K562 (cell line): Measurements from ENCODE around the gene LRRC8C. TPM values are rescaled to one million over a fixed set of nuclear protein-coding genes. Genes with fewer than 3 reads are reported as not detected.

Experiments
- ATAC-seq: fragments of 200-7000 bp; cut with Tn5 transposase; 3 replicates; pipeline ENCODE4 v1.9.1; 2020; ENCODE audit warnings: moderate library complexity
- BruUV-seq: library from RNA; stranded (reverse); fragments of 400-500 nt; replicated peaks from 2 replicates; lab custom pipeline; 2021; lab: Mats Ljungman, UMichigan
- CTCF ChIA-PET: fragments of 300-600 bp; formaldehyde crosslinking; extraction: SDS; loops from one replicate; lab custom pipeline; 2021; ENCODE audit warnings: low intra/inter-chr PET ratio; lab: Yijun Ruan, JAX
- POLR2A ChIA-PET: fragments of 300-600, 350-650 bp; sonication (Branson Sonifier 250); formaldehyde crosslinking; extraction: SDS; loops from one replicate; lab custom pipeline; 2021; ENCODE audit warnings: antibody characterized with exemption, inconsistent platforms; lab: Yijun Ruan, JAX
- DNase-seq, 4 experiments: peaks; one replicate each; pipeline versions ENCODE4 v3.0.0 to v3.0.0-alpha.2; 2011 to 2018; ENCODE audit warnings: low spot score in 3 of 4, mixed read lengths in 3 of 4; ENCODE audit errors: extremely low read depth in 1 of 4
- FAIRE-seq: peaks from 2 replicates; lab custom pipeline; 2011; peaks lifted over from hg19 to GRCh38; lab: Jason Lieb, UNC
- H2AFZ ChIP-seq: 2 replicates; pipeline ENCODE4 v1.6.0; 2011; ENCODE audit warnings: low read depth, low read length, control low read depth, inconsistent platforms
- H3K27ac ChIP-seq: fragments of 200-600 bp; 3 replicates; pipeline ENCODE4 v1.8.0; 2011; ENCODE audit warnings: low read depth, mild to moderate bottlenecking, control low read depth, inconsistent platforms, low read length, moderate library complexity, mixed read lengths; ENCODE audit errors: extremely low read depth
- H3K27me3 ChIP-seq, 2 experiments: fragments of 300-600 bp in 1 of 2; 2 replicates in 1 of 2; 3 replicates in 1 of 2; pipeline versions ENCODE4 v1.6.0 to v1.8.0; 2011; ENCODE audit warnings: inconsistent platforms in 2 of 2, low read length in 2 of 2, mild to moderate bottlenecking in 1 of 2, mixed read lengths in 1 of 2, moderate library complexity in 1 of 2; ENCODE audit not compliant: control insufficient read depth in 2 of 2, insufficient read depth in 2 of 2
- H3K36me3 ChIP-seq: fragments of 300-600 bp; 3 replicates; pipeline ENCODE4 v1.8.0; 2011; ENCODE audit warnings: mild to moderate bottlenecking, low read length, inconsistent platforms; ENCODE audit not compliant: control insufficient read depth, insufficient read depth
- H3K4me1 ChIP-seq, 2 experiments: fragments of 200-600 bp in 1 of 2; replicated peaks in 1 of 2; 2 replicates in 1 of 2; 3 replicates in 1 of 2; pipeline versions ENCODE4 v1.5.1 to v1.8.0; 2011; ENCODE audit warnings: inconsistent platforms in 2 of 2, low read length in 2 of 2, mild to moderate bottlenecking in 1 of 2, mixed read lengths in 1 of 2, moderate library complexity in 1 of 2; ENCODE audit not compliant: control insufficient read depth in 2 of 2, insufficient read depth in 2 of 2
- H3K4me2 ChIP-seq: 2 replicates; pipeline ENCODE4 v1.6.1; 2011; ENCODE audit warnings: low read length, control low read depth, inconsistent platforms, mixed read lengths; ENCODE audit not compliant: insufficient read depth
- H3K4me3 ChIP-seq: fragments of 200-600 bp; sonication (generic), shearing (Covaris generic); 2 replicates; pipeline ENCODE4 v1.5.1; 2016; ENCODE audit warnings: control low read depth, inconsistent platforms
- H3K79me2 ChIP-seq: fragments of 200-600 bp; 3 replicates; pipeline ENCODE4 v1.8.0; 2011; ENCODE audit warnings: low read length, inconsistent platforms; ENCODE audit not compliant: control insufficient read depth, insufficient read depth
- H3K9ac ChIP-seq, 2 experiments: 2 replicates each; pipeline versions ENCODE4 v1.6.0 to v1.6.1; 2011; ENCODE audit warnings: low read depth in 2 of 2, low read length in 2 of 2, control low read depth in 1 of 2, inconsistent platforms in 1 of 2, mild to moderate bottlenecking in 1 of 2, mixed read lengths in 1 of 2; ENCODE audit not compliant: insufficient read depth in 1 of 2
- H3K9me1 ChIP-seq: one replicate; pipeline ENCODE4 v1.6.0; 2011; ENCODE audit warnings: inconsistent platforms, mild to moderate bottlenecking, low read length, moderate library complexity; ENCODE audit not compliant: control insufficient read depth, insufficient read depth
- H3K9me3 ChIP-seq: replicated peaks from 2 replicates; pipeline ENCODE4 v1.5.1; 2011; ENCODE audit warnings: low read depth, low read length, inconsistent platforms; ENCODE audit not compliant: control insufficient read depth, insufficient read depth
- H4K20me1 ChIP-seq: replicated peaks from 2 replicates; pipeline ENCODE4 v1.6.1; 2011; ENCODE audit warnings: low read length, inconsistent platforms, mixed read lengths; ENCODE audit not compliant: control insufficient read depth, insufficient read depth
- KDM2B ChIP-seq: fragments of 250-450 bp; sonication (Bioruptor Pico); IDR thresholded peaks from 2 replicates; pipeline ENCODE4 v1.8.0; 2021; ENCODE audit warnings: mild to moderate bottlenecking, moderate library complexity
- MTF1 ChIP-seq: fragments of 250-450 bp; sonication (Bioruptor Pico); IDR thresholded peaks from 2 replicates; pipeline ENCODE4 v1.9.0; 2021; ENCODE audit warnings: moderate library complexity, mild to moderate bottlenecking, inconsistent platforms, borderline replicate concordance
- POLR2B ChIP-seq: fragments of 450-650 bp; IDR thresholded peaks from 2 replicates; pipeline ENCODE4 v1.6.1; 2018; ENCODE audit warnings: low read depth; ENCODE audit not compliant: partially characterized antibody
- ZNF197 ChIP-seq: fragments of 200-800 bp; sonication (Bioruptor generic); IDR thresholded peaks from 2 replicates; pipeline ENCODE4 v1.6.1; 2016; ENCODE audit warnings: low read depth, missing genetic modification characterization, missing compliant biosample characterization
- ZSCAN29 ChIP-seq: fragments of 450-650 bp; IDR thresholded peaks from 2 replicates; pipeline ENCODE4 v1.6.1; 2017
- WGBS: fragments of 100-300 bp; shearing (Covaris generic); methylation state at CpG from one replicate; pipeline ENCODE4 v1.1.6; 2016; ENCODE audit warnings: low coverage, mixed read lengths; ENCODE audit not compliant: insufficient coverage; ENCODE audit errors: missing lambda C conversion rate; 5-methylcytosine and 5-hydroxymethylcytosine counted together
- in situ Hi-C: fragments of 300-500 bp; cut with MboI; formaldehyde crosslinking; loops from 4 replicates; pipeline ENCODE4 v1.15.0; 2018; ENCODE audit warnings: inconsistent platforms, mixed read lengths
- intact Hi-C: fragments of 100-400 bp; cut with micrococcal nuclease; formaldehyde crosslinking; loops from 2 replicates; pipeline ENCODE4 v1.14.2; 2022
- polyA plus RNA-seq, 8 experiments: library from polyadenylated mRNA; depleted of rRNA in 4 of 8; stranded (reverse) in 5 of 8; unstranded in 3 of 8; fragments of >200 nt; fragmentation: Nextera tagmentation in 2 of 8; fragmentation: Illumina TruSeq in 1 of 8; extraction: Ambion mirVana in 2 of 8; extraction: Trizol in 1 of 8; gene quantifications; 2 replicates each; pipeline versions ENCODE4 v1.2.1 to v1.2.3, GENCODE V29; 2011 to 2014; ENCODE audit warnings: inconsistent platforms in 1 of 8, missing spikeins in 1 of 8
- total RNA-seq, 7 experiments: library from RNA; depleted of rRNA in 6 of 7; stranded (reverse); fragments of >200 nt in 6 of 7; fragmentation: Illumina TruSeq in 2 of 7; extraction: Trizol in 2 of 7; gene quantifications; 2 replicates each; pipeline versions ENCODE4 v1.2.1 to v1.2.3, GENCODE V29; 2011 to 2021; ENCODE audit warnings: low replicate concordance in 1 of 7
- TF ChIP-seq, protein P1 (sequence below): sonication (generic); formaldehyde crosslinking; IDR thresholded peaks from 2 replicates; pipeline ENCODE4 v1.8.1; 2023; ENCODE audit warnings: mild to moderate bottlenecking, missing genetic modification reagents
- TF ChIP-seq, protein P2 (sequence below): fragments of 250-450 bp; sonication (Bioruptor Pico); IDR thresholded peaks from 2 replicates; pipeline ENCODE4 v1.4.0; 2020; ENCODE audit warnings: borderline replicate concordance
- TF ChIP-seq, protein P3 (sequence below): IDR thresholded peaks from 2 replicates; pipeline ENCODE4 v1.6.1; 2011; ENCODE audit not compliant: insufficient read length; ENCODE audit errors: extremely low read depth
- TF ChIP-seq, protein P4 (sequence below): sonication (generic); formaldehyde crosslinking; IDR thresholded peaks from 2 replicates; pipeline ENCODE4 v1.8.0; 2022; ENCODE audit warnings: mild to moderate bottlenecking, missing genetic modification reagents
- TF ChIP-seq, protein P5 (sequence below): fragments of 450-650 bp; formaldehyde crosslinking; conservative IDR thresholded peaks from 2 replicates; pipeline ENCODE4 v1.4.0; 2022; ENCODE audit warnings: mild to moderate bottlenecking, missing genetic modification characterization

The LRRC8C gene
- total and polyA plus RNA-seq, 9 of the 15 experiments (the other 6 are each of a cell fraction or from before 2014, with no cell fraction given), result 1.00 to 12.5 (median 4.5) TPM

DNA sequence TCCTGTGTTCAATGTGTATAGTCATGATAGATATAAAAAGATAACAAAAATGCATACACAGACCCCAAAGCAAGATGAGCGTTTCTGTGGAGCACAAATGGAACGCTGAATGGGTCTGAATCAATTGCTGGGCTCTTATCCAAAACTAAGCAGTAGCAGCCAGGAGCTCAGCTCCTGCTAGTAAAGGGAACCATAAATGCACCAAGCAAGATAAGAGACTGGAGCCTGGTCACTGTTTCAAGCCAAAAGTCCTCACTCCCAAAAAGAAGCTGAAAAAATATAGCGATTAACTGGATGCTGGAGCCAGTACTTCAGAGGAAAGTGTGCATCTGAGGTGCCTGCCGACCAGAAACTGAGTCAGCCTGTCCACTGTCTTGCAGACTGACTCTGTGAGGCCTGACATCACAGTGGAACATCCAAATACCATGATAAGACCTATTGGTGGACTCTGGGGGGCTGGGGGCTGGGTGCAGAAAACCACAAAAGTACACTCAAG lies 68.9 kb downstream of the LRRC8C start (continued):
- TF ChIP-seq, protein P1, sequence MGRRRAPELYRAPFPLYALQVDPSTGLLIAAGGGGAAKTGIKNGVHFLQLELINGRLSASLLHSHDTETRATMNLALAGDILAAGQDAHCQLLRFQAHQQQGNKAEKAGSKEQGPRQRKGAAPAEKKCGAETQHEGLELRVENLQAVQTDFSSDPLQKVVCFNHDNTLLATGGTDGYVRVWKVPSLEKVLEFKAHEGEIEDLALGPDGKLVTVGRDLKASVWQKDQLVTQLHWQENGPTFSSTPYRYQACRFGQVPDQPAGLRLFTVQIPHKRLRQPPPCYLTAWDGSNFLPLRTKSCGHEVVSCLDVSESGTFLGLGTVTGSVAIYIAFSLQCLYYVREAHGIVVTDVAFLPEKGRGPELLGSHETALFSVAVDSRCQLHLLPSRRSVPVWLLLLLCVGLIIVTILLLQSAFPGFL (CRISPR knock-in tag), result no peak
- TF ChIP-seq, protein P2, sequence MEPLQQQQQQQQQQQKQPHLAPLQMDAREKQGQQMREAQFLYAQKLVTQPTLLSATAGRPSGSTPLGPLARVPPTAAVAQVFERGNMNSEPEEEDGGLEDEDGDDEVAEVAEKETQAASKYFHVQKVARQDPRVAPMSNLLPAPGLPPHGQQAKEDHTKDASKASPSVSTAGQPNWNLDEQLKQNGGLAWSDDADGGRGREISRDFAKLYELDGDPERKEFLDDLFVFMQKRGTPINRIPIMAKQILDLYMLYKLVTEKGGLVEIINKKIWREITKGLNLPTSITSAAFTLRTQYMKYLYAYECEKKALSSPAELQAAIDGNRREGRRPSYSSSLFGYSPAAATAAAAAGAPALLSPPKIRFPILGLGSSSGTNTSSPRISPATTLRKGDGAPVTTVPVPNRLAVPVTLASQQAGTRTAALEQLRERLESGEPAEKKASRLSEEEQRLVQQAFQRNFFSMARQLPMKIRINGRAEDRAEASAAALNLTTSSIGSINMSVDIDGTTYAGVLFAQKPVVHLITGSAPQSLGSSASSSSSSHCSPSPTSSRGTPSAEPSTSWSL (CRISPR knock-in tag), result no peak
- TF ChIP-seq POLR2B (no peak), ZSCAN29 (no peak)
- TF ChIP-seq, protein P3, sequence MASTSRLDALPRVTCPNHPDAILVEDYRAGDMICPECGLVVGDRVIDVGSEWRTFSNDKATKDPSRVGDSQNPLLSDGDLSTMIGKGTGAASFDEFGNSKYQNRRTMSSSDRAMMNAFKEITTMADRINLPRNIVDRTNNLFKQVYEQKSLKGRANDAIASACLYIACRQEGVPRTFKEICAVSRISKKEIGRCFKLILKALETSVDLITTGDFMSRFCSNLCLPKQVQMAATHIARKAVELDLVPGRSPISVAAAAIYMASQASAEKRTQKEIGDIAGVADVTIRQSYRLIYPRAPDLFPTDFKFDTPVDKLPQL, result no peak
- TF ChIP-seq, all 486 proteins: peak for 53

DNA sequence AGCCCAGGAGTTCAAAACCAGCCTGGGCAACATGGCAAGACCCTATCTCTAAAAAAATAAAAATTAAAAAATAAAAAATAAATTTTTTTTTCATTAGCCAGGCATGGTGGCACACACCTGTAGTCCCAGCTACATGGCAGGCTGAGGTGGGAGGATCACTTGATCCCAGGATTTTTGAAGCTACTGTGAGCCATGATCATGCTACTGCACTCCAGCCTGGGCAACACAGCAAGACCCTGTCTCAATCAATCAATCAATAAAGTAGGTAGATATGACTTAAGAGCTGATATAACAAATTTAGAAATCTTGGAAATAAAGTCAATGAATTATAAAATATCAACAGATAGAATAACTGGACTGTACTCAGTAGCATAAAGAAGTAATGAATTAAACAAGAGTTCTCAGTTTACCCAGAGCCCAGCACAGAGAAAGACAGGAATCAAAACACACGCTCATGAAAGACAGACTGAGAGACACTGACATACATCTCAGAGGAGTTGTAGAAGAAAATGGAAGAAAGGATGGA lies 69.7 kb downstream of the LRRC8C start:
- ATAC-seq (no peak), FAIRE-seq (no peak), DNase-seq (no peak)
- no peaks in the 10 kb centered on the region for H3K27me3 ChIP-seq
- intact Hi-C loops (loop anchor here (2.0 to 10.0 kb wide), 3 partner anchors 60 to 168 kb away; partner anchors contain the start of gene LRRC8C), in situ Hi-C loops (loop anchor here (5.0 kb wide), 1 partner anchor 70 kb away; the partner anchor contains the start of gene LRRC8C)
- H4K20me1 ChIP-seq, result no peaks in the 10 kb centered on the region
- H3K9me3 ChIP-seq, result no peaks in the 10 kb centered on the region
- 63% methylated on average over 1 of the region's 1 CpG for WGBS
- H3K9me1 ChIP-seq, result no peaks in the 10 kb centered on the region
- H3K27ac ChIP-seq, result peak overlapping the region; percentile 19; the same call in 2 of the 3 replicates
- BruUV-seq, result no TSS peak
- no peak overlapping the region for H3K4me2 ChIP-seq
- H3K9ac ChIP-seq, result no peak overlapping the region
- H3K79me2 ChIP-seq, result no peaks in the 10 kb centered on the region
- ChIA-PET POLR2A (interaction anchor here (1.1 to 1.4 kb wide), 2 partner anchors 15 to 24 kb away, joined by 4 to 5 read pairs; no protein-coding TSS in a partner anchor), CTCF (no interaction called here)
- H3K4me1 ChIP-seq, result peaks cover 5 to 52% of the 10 kb centered on the region in 2 experiments; a peak in 4 of 5 replicates
- H3K36me3 ChIP-seq, result no peaks in the 10 kb centered on the region; the same call in 2 of the 3 replicates
- no peak overlapping the region for H3K4me3 ChIP-seq
- no peak overlapping the region for H2AFZ ChIP-seq
- no peak for TF ChIP-seq ZNF197
- no peak for TF ChIP-seq MTF1 (CRISPR knock-in tag)
- TF ChIP-seq, protein P4, sequence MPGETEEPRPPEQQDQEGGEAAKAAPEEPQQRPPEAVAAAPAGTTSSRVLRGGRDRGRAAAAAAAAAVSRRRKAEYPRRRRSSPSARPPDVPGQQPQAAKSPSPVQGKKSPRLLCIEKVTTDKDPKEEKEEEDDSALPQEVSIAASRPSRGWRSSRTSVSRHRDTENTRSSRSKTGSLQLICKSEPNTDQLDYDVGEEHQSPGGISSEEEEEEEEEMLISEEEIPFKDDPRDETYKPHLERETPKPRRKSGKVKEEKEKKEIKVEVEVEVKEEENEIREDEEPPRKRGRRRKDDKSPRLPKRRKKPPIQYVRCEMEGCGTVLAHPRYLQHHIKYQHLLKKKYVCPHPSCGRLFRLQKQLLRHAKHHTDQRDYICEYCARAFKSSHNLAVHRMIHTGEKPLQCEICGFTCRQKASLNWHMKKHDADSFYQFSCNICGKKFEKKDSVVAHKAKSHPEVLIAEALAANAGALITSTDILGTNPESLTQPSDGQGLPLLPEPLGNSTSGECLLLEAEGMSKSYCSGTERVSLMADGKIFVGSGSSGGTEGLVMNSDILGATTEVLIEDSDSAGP (CRISPR knock-in tag), result no peak
- TF ChIP-seq KDM2B (CRISPR knock-in tag), result no peak
- TF ChIP-seq, protein P5, sequence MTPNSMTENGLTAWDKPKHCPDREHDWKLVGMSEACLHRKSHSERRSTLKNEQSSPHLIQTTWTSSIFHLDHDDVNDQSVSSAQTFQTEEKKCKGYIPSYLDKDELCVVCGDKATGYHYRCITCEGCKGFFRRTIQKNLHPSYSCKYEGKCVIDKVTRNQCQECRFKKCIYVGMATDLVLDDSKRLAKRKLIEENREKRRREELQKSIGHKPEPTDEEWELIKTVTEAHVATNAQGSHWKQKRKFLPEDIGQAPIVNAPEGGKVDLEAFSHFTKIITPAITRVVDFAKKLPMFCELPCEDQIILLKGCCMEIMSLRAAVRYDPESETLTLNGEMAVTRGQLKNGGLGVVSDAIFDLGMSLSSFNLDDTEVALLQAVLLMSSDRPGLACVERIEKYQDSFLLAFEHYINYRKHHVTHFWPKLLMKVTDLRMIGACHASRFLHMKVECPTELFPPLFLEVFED, result no peak
